HEK293 (cell line): ENCODE data around the gene GALNTL6.
"Not testable (repeated sequence)": the region's sequence is repeated elsewhere in the genome, so short reads cannot be mapped to it uniquely, and the experiment has no call there.

ENCODE experiments used
- CTCF ChIA-PET: fragments of 350-600 bp; formaldehyde crosslinking; extraction: SDS; loops from one replicate; lab custom pipeline; 2021; ENCODE audit warnings: antibody characterized with exemption; lab: Yijun Ruan, JAX
- POLR2A ChIA-PET: fragments of 300-600 bp; formaldehyde crosslinking; extraction: SDS; loops from one replicate; lab custom pipeline; 2020; ENCODE audit warnings: antibody characterized with exemption, inconsistent platforms; lab: Yijun Ruan, JAX
- H3K27ac ChIP-seq: fragments of 200-500 bp; sonication (Bioruptor generic); 2 replicates; pipeline ENCODE4 v1.5.1; 2014; ENCODE audit warnings: low read depth, low read length, control low read depth, inconsistent platforms; ENCODE audit errors: extremely low read depth
- H3K36me3 ChIP-seq, 2 experiments: fragments of 200-500 bp in 1 of 2; sonication (Bioruptor generic) in 1 of 2; 1 replicate in 1 of 2; 2 replicates in 1 of 2; pipeline ENCODE4 v1.5.1; 2014 to 2017; ENCODE audit warnings: inconsistent platforms in 2 of 2, low read length in 2 of 2; ENCODE audit not compliant: control insufficient read depth in 2 of 2, insufficient read depth in 1 of 2
- H3K4me1 ChIP-seq: fragments of 200-500 bp; sonication (Bioruptor generic); 2 replicates; pipeline ENCODE4 v1.5.1; 2014; ENCODE audit warnings: mild to moderate bottlenecking, low read length, inconsistent platforms; ENCODE audit not compliant: control insufficient read depth, insufficient read depth
- H3K4me3 ChIP-seq: 2 replicates; pipeline ENCODE4 v1.5.1; 2011; ENCODE audit warnings: low read depth, mild to moderate bottlenecking, control low read depth, low read length, moderate library complexity
- H3K9me3 ChIP-seq: fragments of 200-500 bp; sonication (Bioruptor generic); 2 replicates; pipeline ENCODE4 v1.5.1; 2014; ENCODE audit warnings: low read depth, low read length, inconsistent platforms; ENCODE audit not compliant: control insufficient read depth, insufficient read depth
- ZBTB8A ChIP-seq: fragments of 450-650 bp; formaldehyde crosslinking; IDR thresholded peaks from 2 replicates; pipeline ENCODE4 v1.5.1; 2016; ENCODE audit warnings: missing biosample characterization, missing genetic modification characterization
- ZNF140 ChIP-seq: fragments of 450-650 bp; formaldehyde crosslinking; IDR thresholded peaks from 2 replicates; pipeline ENCODE4 v1.5.1; 2016; ENCODE audit warnings: missing biosample characterization, missing genetic modification characterization
- ZNF202 ChIP-seq: fragments of 450-650 bp; formaldehyde crosslinking; IDR thresholded peaks from 2 replicates; pipeline ENCODE4 v1.5.1; 2016; ENCODE audit warnings: missing biosample characterization, missing genetic modification characterization, borderline replicate concordance
- ZNF394 ChIP-seq: fragments of 450-650 bp; formaldehyde crosslinking; IDR thresholded peaks from 2 replicates; pipeline ENCODE4 v1.5.1; 2016; ENCODE audit warnings: missing biosample characterization, missing genetic modification characterization, mild to moderate bottlenecking, moderate library complexity, borderline replicate concordance
- ZNF426 ChIP-seq: fragments of 450-650 bp; formaldehyde crosslinking; IDR thresholded peaks from 2 replicates; pipeline ENCODE4 v1.5.1; 2017; ENCODE audit warnings: missing biosample characterization, missing genetic modification characterization, mild to moderate bottlenecking, inconsistent platforms, moderate library complexity
- ZNF510 ChIP-seq: fragments of 450-650 bp; formaldehyde crosslinking; IDR thresholded peaks from 2 replicates; pipeline ENCODE4 v1.5.1; 2018; ENCODE audit warnings: mild to moderate bottlenecking, missing genetic modification characterization, missing biosample characterization; ENCODE audit not compliant: insufficient replicate concordance
- ZNF530 ChIP-seq: fragments of 450-650 bp; formaldehyde crosslinking; IDR thresholded peaks from 2 replicates; pipeline ENCODE4 v1.5.1; 2016; ENCODE audit warnings: low read depth, missing biosample characterization, missing genetic modification characterization
- ZNF555 ChIP-seq: fragments of 450-650 bp; formaldehyde crosslinking; conservative IDR thresholded peaks from 2 replicates; pipeline ENCODE4 v1.5.1; 2017; ENCODE audit warnings: missing biosample characterization, mild to moderate bottlenecking, missing genetic modification characterization, inconsistent platforms
- ZNF558 ChIP-seq: fragments of 450-650 bp; formaldehyde crosslinking; IDR thresholded peaks from 2 replicates; pipeline ENCODE4 v1.5.1; 2016; ENCODE audit warnings: missing biosample characterization, missing genetic modification characterization
- ZNF623 ChIP-seq: fragments of 450-650 bp; formaldehyde crosslinking; IDR thresholded peaks from 2 replicates; pipeline ENCODE4 v1.5.1; 2016; ENCODE audit warnings: missing biosample characterization, missing genetic modification characterization
- ZNF654 ChIP-seq: fragments of 450-650 bp; formaldehyde crosslinking; IDR thresholded peaks from 2 replicates; pipeline ENCODE4 v1.5.1; 2016; ENCODE audit warnings: low read depth, missing biosample characterization, missing genetic modification characterization
- ZNF664 ChIP-seq: fragments of 450-650 bp; formaldehyde crosslinking; IDR thresholded peaks from 2 replicates; pipeline ENCODE4 v1.5.1; 2016; ENCODE audit warnings: missing biosample characterization, missing genetic modification characterization
- TF ChIP-seq, protein P1 (sequence below): fragments of 450-650 bp; formaldehyde crosslinking; conservative IDR thresholded peaks from 2 replicates; pipeline ENCODE4 v1.5.1; 2016; ENCODE audit warnings: low read depth, missing biosample characterization, missing genetic modification characterization
- TF ChIP-seq, protein P2 (sequence below): fragments of 450-650 bp; formaldehyde crosslinking; IDR thresholded peaks from 2 replicates; pipeline ENCODE4 v1.5.1; 2016; ENCODE audit warnings: missing biosample characterization, missing genetic modification characterization
- TF ChIP-seq, protein P3 (sequence below): fragments of 450-650 bp; formaldehyde crosslinking; conservative IDR thresholded peaks from 2 replicates; pipeline ENCODE4 v1.5.1; 2016; ENCODE audit warnings: low read depth, missing biosample characterization, missing genetic modification characterization

The GALNTL6 gene

DNA sequence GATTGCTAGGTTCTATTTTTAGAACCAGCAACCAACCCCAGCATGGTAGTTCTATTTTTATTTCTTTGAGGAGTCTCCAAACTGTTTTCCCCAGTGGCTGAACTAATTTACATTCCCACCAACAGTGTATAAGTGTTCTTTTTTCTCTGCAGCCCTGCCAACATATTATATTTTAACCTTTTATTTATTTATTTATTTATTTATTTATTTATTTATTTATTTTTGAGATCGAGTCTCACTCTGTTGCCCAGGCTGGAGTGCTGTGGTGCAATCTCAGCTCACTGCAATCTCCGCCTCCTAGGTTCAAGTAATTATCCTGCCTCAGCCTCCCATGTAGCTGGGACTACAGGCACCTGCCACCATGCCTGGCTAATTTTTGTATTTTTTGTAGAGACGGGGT lies 1074.2 kb downstream of the GALNTL6 start:
- H3K4me1 ChIP-seq, H3K4me3 ChIP-seq, H3K36me3 ChIP-seq, POLR2A ChIA-PET: not testable (repeated sequence)
- TF ChIP-seq ZBTB8A (tag by site-specific recombination) = peak; percentile 45
- TF ChIP-seq, protein P1, sequence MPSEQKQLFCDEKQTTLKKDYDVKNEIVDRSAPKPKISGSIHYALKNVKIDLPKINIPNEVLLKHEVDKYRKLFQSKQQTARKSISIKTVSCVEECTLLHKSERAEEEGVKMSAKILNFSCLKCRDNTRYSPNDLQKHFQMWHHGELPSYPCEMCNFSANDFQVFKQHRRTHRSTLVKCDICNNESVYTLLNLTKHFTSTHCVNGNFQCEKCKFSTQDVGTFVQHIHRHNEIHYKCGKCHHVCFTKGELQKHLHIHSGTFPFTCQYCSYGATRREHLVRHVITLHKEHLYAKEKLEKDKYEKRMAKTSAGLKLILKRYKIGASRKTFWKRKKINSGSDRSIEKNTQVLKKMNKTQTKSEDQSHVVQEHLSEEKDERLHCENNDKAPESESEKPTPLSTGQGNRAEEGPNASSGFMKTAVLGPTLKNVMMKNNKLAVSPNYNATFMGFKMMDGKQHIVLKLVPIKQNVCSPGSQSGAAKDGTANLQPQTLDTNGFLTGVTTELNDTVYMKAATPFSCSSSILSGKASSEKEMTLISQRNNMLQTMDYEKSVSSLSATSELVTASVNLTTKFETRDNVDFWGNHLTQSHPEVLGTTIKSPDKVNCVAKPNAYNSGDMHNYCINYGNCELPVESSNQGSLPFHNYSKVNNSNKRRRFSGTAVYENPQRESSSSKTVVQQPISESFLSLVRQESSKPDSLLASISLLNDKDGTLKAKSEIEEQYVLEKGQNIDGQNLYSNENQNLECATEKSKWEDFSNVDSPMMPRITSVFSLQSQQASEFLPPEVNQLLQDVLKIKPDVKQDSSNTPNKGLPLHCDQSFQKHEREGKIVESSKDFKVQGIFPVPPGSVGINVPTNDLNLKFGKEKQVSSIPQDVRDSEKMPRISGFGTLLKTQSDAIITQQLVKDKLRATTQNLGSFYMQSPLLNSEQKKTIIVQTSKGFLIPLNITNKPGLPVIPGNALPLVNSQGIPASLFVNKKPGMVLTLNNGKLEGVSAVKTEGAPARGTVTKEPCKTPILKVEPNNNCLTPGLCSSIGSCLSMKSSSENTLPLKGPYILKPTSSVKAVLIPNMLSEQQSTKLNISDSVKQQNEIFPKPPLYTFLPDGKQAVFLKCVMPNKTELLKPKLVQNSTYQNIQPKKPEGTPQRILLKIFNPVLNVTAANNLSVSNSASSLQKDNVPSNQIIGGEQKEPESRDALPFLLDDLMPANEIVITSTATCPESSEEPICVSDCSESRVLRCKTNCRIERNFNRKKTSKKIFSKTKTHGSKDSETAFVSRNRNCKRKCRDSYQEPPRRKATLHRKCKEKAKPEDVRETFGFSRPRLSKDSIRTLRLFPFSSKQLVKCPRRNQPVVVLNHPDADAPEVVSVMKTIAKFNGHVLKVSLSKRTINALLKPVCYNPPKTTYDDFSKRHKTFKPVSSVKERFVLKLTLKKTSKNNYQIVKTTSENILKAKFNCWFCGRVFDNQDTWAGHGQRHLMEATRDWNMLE (tag by site-specific recombination) = peak; percentile 83
- TF ChIP-seq ZNF555 (tag by site-specific recombination) = peak; percentile 67
- TF ChIP-seq, protein P2, sequence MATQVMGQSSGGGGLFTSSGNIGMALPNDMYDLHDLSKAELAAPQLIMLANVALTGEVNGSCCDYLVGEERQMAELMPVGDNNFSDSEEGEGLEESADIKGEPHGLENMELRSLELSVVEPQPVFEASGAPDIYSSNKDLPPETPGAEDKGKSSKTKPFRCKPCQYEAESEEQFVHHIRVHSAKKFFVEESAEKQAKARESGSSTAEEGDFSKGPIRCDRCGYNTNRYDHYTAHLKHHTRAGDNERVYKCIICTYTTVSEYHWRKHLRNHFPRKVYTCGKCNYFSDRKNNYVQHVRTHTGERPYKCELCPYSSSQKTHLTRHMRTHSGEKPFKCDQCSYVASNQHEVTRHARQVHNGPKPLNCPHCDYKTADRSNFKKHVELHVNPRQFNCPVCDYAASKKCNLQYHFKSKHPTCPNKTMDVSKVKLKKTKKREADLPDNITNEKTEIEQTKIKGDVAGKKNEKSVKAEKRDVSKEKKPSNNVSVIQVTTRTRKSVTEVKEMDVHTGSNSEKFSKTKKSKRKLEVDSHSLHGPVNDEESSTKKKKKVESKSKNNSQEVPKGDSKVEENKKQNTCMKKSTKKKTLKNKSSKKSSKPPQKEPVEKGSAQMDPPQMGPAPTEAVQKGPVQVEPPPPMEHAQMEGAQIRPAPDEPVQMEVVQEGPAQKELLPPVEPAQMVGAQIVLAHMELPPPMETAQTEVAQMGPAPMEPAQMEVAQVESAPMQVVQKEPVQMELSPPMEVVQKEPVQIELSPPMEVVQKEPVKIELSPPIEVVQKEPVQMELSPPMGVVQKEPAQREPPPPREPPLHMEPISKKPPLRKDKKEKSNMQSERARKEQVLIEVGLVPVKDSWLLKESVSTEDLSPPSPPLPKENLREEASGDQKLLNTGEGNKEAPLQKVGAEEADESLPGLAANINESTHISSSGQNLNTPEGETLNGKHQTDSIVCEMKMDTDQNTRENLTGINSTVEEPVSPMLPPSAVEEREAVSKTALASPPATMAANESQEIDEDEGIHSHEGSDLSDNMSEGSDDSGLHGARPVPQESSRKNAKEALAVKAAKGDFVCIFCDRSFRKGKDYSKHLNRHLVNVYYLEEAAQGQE (tag by site-specific recombination) = peak; percentile 61
- peak; percentile 30 for TF ChIP-seq ZNF510 (tag by site-specific recombination)
- TF ChIP-seq ZNF530 (tag by site-specific recombination) = 0 out of 2 replicates have a peak, but pooled peaks have one; percentile 40
- TF ChIP-seq ZNF654 (tag by site-specific recombination) = peak; percentile 13; the same call in 1 of the 2 replicates
- TF ChIP-seq ZNF394 (tag by site-specific recombination) = peak; percentile 80; the same call in 1 of the 2 replicates
- TF ChIP-seq, protein P3, sequence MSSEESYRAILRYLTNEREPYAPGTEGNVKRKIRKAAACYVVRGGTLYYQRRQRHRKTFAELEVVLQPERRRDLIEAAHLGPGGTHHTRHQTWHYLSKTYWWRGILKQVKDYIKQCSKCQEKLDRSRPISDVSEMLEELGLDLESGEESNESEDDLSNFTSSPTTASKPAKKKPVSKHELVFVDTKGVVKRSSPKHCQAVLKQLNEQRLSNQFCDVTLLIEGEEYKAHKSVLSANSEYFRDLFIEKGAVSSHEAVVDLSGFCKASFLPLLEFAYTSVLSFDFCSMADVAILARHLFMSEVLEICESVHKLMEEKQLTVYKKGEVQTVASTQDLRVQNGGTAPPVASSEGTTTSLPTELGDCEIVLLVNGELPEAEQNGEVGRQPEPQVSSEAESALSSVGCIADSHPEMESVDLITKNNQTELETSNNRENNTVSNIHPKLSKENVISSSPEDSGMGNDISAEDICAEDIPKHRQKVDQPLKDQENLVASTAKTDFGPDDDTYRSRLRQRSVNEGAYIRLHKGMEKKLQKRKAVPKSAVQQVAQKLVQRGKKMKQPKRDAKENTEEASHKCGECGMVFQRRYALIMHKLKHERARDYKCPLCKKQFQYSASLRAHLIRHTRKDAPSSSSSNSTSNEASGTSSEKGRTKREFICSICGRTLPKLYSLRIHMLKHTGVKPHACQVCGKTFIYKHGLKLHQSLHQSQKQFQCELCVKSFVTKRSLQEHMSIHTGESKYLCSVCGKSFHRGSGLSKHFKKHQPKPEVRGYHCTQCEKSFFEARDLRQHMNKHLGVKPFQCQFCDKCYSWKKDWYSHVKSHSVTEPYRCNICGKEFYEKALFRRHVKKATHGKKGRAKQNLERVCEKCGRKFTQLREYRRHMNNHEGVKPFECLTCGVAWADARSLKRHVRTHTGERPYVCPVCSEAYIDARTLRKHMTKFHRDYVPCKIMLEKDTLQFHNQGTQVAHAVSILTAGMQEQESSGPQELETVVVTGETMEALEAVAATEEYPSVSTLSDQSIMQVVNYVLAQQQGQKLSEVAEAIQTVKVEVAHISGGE = peak; percentile 66
- TF ChIP-seq ZNF140 (tag by site-specific recombination) = peak; percentile 59; the same call in 1 of the 2 replicates
- TF ChIP-seq ZNF664 (tag by site-specific recombination) = 0 out of 2 replicates have a peak, but pooled peaks have one; percentile 34
- TF ChIP-seq ZNF202 (tag by site-specific recombination) = 0 out of 2 replicates have a peak, but pooled peaks have one; percentile 60
- peak; percentile 50 for TF ChIP-seq ZNF623 (tag by site-specific recombination)
- 0 out of 2 replicates have a peak, but pooled peaks have one; percentile 25 for TF ChIP-seq ZNF558
- peak; percentile 74 for TF ChIP-seq ZNF426
- TF ChIP-seq, all 188 proteins: peak for 15; not testable (repeated sequence) for 173
- H3K27ac ChIP-seq, CTCF ChIA-PET, H3K9me3 ChIP-seq: not testable (repeated sequence)
